ENCODE data around the gene HOATZ. TPM values are rescaled to one million over a fixed set of nuclear protein-coding genes. Genes with fewer than 3 reads are reported as not detected.

HOATZ gene
- total and polyA plus RNA-seq, 8 donors: 0.18 TPM; not detected in 7

DNA sequence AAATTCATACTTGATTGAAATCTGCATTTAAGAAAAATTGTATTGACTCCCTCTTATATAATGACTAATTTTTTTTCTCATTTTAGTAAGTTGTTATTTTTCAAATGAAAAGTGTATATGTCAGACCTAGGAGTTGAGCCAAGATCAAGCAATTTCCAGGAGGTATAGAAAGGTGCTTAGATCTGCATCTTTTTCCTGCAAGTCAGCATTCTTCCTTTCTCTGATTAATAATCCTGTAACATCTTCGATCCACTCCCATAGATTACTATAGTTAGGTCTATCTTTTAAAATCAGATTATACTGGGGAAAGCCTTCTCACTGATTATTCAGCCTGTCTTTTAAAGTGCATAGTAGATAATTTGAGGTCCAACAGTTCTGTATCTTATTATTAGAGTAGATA is 12.7 kb downstream of the HOATZ start:
- Histone ChIP-seq H3K36me3 (no peaks in the 10 kb centered on the region), H3K4me3 (no peak overlapping the region), H3K27me3 (no peaks in the 10 kb centered on the region), H3K9me3 (no peaks in the 10 kb centered on the region), H3K27ac (no peak overlapping the region), H3K4me1 (no peaks in the 10 kb centered on the region)
- intact Hi-C loops (cut with DNase I; ENCODE audit: low total_unique reads): no loop called here
- 87 to 94% (median 89%) methylated on average over 1 of the region's 1 CpG for WGBS, 5 donors
- no peak for TF ChIP-seq POLR2AphosphoS5 (IDR thresholded peaks at IDR 0.05)
- no peak for TF ChIP-seq EP300 (IDR thresholded peaks at IDR 0.05)
- TF ChIP-seq POLR2A (IDR thresholded peaks at IDR 0.05): no peak
- TF ChIP-seq, protein P1, sequence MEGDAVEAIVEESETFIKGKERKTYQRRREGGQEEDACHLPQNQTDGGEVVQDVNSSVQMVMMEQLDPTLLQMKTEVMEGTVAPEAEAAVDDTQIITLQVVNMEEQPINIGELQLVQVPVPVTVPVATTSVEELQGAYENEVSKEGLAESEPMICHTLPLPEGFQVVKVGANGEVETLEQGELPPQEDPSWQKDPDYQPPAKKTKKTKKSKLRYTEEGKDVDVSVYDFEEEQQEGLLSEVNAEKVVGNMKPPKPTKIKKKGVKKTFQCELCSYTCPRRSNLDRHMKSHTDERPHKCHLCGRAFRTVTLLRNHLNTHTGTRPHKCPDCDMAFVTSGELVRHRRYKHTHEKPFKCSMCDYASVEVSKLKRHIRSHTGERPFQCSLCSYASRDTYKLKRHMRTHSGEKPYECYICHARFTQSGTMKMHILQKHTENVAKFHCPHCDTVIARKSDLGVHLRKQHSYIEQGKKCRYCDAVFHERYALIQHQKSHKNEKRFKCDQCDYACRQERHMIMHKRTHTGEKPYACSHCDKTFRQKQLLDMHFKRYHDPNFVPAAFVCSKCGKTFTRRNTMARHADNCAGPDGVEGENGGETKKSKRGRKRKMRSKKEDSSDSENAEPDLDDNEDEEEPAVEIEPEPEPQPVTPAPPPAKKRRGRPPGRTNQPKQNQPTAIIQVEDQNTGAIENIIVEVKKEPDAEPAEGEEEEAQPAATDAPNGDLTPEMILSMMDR (IDR thresholded peaks at IDR 0.05): no peak
- DNase-seq: no peak

DNA sequence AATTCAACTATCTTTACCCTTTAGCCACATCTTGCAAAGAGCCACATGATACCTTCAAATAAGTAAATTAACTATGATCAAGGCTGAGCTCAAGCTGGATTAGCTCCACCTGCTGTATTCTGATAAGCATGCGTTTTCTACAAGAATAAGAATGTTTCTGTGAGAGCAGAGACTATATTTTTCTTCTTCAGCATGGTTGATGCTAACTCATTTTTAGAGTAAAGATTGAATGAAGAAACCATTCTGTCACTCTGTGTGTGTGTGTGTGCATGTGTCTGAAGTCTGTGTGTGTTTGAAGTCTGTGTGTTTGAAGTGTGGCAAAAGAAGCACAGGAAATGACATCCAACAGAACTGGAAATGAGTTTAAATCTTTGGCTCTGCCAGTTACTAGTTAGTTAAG is 14.0 kb downstream of the HOATZ start:
- Histone ChIP-seq H3K4me3 (no peak overlapping the region), H3K36me3 (no peaks in the 10 kb centered on the region), H3K9me3 (no peaks in the 10 kb centered on the region), H3K4me1 (no peaks in the 10 kb centered on the region), H3K27ac (no peak overlapping the region), H3K27me3 (no peaks in the 10 kb centered on the region)
- WGBS, 5 donors: 18 to 28% (median 22%) methylated on average over 1 of the region's 1 CpG
- peak in 1 of 2 donors; percentile 45 for DNase-seq
- intact Hi-C loops (cut with DNase I; ENCODE audit: low total_unique reads): no loop called here
- TF ChIP-seq EP300 (IDR thresholded peaks at IDR 0.05): no peak
- TF ChIP-seq, protein P1 (IDR thresholded peaks at IDR 0.05): no peak

DNA sequence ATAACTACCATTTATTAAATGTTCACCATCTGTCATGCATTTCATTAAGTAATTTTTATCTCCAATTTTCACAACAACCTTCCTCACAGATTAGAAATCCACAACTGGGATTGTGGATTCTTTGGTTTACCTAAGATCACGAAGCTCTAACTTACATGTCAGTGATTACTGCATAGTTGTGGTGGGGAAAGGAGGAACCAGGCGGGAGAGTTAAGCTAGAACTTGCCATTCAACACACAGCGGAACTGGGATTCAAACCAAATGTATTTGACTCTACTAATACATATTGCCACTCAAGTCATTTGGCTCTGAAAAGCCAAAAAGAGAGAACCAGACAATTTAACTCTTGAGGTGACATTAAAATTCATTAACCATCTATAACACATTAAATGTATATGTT is 15.5 kb downstream of the HOATZ start:
- Histone ChIP-seq H3K27me3 (no peaks in the 10 kb centered on the region), H3K27ac (no peak overlapping the region), H3K4me3 (no peak overlapping the region), H3K36me3 (no peaks in the 10 kb centered on the region), H3K9me3 (no peaks in the 10 kb centered on the region), H3K4me1 (no peaks in the 10 kb centered on the region)
- no peak for DNase-seq
- TF ChIP-seq EP300 (IDR thresholded peaks at IDR 0.05) (no peak), POLR2A (IDR thresholded peaks at IDR 0.05) (no peak), POLR2AphosphoS5 (IDR thresholded peaks at IDR 0.05) (no peak)
- TF ChIP-seq, protein P1 (IDR thresholded peaks at IDR 0.05): no peak
- WGBS, 5 donors: 68 to 80% (median 74%) methylated on average over 3 of the region's 3 CpGs
- intact Hi-C loops (cut with DNase I; ENCODE audit: low total_unique reads): no loop called here

DNA sequence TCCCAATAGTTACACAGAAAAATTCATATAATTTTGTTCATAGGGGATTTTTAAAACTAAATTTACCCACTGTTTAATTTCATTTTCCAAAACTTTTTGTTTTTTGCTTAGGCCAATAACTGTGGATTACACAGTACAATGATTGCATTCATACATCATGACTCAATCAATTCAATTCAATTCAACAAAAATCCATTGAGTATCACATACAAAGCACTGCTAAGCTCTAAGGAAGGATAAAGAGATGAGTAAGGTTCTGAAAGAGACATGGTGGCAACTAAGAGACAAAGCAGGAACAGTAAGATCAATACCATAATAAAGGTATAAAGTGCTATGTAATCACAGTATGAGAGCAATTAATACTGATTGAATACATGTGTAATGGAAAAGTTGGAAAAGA is 16.6 kb downstream of the HOATZ start:
- Histone ChIP-seq H3K36me3 (no peaks in the 10 kb centered on the region), H3K4me3 (no peak overlapping the region), H3K4me1 (no peaks in the 10 kb centered on the region), H3K27me3 (peaks cover 0 to 4% (median 0%) of the 10 kb centered on the region in 3 donors), H3K27ac (no peak overlapping the region), H3K9me3 (no peaks in the 10 kb centered on the region)
- no peak for DNase-seq
- intact Hi-C loops (cut with DNase I; ENCODE audit: low total_unique reads): no loop called here
- TF ChIP-seq POLR2AphosphoS5 (IDR thresholded peaks at IDR 0.05): no peak
- TF ChIP-seq, protein P1 (IDR thresholded peaks at IDR 0.05): no peak
- no peak for TF ChIP-seq EP300 (IDR thresholded peaks at IDR 0.05)
- no peak for TF ChIP-seq POLR2A (IDR thresholded peaks at IDR 0.05)
